GM18519 (cell line): Measurements from ENCODE around the gene ALX3.
"Not testable (repeated sequence)": the region's sequence is repeated elsewhere in the genome, so short reads cannot be mapped to it uniquely, and the experiment has no call there.

Experiments used
- ATAC-seq: cut with Tn5 transposase; IDR thresholded peaks from one replicate; pipeline ENCODE4 v1.9.1; 2021; ENCODE audit warnings: mild to moderate bottlenecking, moderate library complexity; ENCODE audit not compliant: unreplicated experiment, low FRiP score

The ALX3 gene

DNA sequence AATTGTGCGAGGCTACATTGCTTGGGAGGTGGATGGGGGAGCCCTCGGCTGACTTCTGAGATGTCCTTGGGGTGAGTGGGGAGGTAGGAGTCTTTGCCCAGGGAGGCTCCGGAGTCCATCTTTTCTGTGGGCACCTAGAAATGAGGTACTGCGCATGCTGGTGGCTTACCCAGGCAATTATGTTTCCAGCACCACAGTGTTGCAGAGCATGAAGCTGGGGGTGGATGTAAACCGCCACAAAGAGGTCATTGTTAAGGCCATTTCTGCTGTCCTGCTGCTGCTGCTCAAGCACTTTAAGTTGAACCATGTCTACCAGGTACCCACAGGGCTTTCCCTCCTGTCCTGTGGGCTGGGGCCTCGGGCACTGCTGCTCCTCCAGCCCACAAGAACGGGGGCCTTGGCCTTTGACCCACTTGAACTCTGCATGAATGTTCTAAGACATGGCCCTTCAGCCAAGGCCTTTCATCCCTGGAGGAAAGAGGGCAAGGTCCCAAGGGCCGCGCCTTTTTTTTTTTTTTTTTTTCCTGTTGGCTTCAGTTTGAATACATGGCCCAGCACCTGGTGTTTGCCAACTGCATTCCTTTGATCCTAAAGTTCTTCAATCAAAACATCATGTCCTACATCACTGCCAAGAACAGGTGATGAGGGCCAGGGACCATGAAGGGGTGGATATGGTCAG, 21.4 kb downstream of the ALX3 start:
- ATAC-seq = no peak

DNA sequence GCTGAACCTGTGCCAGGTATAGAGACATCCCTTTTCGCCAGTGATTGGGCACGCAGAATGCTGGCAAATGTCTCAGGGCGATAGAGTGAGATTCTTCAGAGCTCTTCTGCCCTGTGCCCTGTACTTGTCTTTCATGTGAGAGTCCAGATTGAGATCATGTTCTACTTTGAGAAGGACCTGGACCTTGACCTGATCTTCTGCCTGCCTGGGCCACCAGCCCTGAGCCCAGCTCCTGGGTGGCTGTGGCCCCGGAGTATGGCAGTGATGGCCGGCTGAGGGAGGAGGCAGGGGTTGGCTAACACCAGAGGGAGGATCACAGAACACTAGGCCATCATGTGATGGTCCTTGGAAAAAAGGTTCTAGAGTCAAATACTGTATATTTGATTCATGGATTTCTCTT, 22.2 kb downstream of the ALX3 start:
- ATAC-seq = no peak

DNA sequence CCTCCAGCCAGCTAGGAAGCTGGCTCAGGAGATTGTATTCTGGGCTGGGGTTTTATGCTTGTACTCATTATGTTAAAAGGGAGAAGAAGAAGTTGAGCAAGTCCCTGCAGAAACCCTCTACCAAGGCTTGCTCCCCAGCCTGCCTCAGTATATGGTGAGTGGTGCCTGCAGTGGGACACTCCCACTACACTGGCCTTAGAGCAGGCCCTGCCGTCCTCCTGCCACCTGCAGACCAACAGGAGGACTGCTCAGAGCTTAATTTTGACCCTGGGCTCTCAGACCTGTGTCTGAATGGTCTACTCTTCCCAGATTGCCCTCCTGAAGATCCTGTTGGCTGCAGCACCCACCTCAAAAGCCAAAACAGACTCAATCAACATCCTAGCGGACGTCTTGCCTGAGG, 23.0 kb downstream of the ALX3 start:
- ATAC-seq = no peak

DNA sequence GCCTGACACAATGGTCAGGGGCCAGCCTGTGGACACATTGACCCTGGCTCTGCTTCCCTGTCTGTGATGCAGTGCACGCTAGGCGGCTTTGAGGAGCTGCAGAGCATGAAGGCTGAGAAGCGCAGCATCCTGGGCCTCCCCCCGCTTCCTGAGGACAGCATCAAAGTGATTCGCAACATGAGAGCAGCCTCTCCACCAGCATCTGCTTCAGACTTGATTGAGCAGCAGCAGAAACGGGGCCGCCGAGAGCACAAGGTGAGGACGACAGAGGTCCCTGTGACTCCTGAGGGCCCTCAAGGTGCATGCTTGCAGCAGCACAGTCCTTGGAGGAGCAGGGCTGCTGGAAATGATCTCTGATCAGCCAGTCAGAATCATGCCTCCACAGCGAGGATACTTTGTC, 27.5 kb downstream of the ALX3 start:
- ATAC-seq = no peak

DNA sequence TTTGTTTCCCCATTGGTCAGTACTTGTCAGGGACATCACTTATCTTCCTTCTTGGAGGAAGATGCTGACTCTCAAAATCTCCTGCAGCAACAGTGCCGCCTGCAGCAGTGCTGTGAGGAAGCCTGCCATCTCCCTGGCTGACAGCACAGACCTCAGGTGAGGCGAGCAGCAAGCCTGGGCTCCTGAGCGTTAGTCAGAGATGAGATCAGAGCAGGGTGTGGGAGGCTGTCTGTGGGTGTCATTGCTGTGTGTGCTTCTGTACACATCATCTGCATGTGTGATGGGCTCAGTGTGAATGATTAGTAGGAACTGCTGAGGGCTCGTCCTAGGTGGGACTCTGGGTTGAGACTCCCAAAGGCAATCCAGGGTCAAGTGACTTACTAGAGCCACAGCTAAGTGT, 29.9 kb downstream of the ALX3 start:
- ATAC-seq = no peak

DNA sequence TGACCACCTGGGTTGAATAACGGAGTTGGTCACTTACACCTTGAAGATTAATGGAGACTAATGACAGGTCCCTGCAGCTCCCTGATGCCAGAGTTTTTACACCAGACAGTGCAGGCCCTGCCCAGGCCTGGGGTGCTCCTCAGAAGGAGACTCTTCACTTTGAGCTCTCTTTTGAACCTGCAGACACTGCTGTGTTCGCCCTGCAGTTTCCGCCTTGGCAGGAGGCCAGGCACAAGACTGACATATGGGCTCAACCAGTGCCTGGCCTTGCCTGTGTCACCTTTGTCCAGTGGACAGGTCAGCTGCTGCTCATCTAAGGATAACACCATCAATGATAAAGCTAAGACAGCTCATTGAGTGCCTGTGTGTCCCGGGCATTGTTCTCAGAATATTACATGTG, 30.8 kb downstream of the ALX3 start:
- ATAC-seq = no peak

DNA sequence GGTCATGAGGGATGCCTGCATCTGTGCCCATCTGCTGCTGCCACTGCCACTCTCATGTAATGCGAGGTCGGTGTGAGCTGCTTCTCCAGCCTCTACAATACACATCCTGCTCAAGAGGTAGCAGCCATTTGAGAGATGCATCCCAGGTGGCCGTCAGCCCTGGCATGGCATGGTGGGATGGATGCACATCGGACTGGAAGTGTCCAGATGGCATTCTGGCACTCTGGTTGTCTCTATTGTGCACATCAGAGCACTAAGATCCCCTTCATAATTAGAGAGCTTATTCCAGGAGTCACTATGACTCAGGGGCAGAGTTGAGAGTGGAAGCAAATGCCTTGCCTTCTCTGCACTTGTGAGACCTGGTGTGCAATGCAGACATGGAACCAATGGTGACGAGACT, 32.2 kb downstream of the ALX3 start:
- no peak for ATAC-seq

DNA sequence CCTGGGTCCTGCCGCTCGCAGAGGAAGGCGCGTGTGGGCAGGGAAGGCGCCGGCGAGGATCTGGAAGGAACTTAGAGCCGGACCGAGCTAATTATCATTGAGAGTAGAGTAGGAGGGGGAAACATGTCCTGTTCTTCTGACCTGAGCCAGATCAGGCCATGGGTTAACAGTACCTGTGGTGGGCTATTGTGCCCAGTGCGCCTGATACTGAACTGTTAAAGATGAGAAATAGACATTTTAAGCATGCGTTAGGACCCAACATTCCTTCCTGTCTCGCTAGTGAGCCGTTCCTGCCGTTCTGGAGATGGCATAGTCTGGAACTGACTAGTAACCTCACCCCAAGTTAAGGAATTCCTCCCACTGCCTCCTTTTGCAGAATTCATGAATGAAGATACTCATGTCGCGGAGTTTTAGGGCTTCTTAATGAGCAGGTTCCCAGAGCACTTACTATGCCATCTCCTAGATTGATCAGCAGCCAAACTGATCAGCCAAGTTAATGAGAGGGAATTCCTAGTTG, 35.2 kb downstream of the ALX3 start:
- ATAC-seq = peak; percentile 10

DNA sequence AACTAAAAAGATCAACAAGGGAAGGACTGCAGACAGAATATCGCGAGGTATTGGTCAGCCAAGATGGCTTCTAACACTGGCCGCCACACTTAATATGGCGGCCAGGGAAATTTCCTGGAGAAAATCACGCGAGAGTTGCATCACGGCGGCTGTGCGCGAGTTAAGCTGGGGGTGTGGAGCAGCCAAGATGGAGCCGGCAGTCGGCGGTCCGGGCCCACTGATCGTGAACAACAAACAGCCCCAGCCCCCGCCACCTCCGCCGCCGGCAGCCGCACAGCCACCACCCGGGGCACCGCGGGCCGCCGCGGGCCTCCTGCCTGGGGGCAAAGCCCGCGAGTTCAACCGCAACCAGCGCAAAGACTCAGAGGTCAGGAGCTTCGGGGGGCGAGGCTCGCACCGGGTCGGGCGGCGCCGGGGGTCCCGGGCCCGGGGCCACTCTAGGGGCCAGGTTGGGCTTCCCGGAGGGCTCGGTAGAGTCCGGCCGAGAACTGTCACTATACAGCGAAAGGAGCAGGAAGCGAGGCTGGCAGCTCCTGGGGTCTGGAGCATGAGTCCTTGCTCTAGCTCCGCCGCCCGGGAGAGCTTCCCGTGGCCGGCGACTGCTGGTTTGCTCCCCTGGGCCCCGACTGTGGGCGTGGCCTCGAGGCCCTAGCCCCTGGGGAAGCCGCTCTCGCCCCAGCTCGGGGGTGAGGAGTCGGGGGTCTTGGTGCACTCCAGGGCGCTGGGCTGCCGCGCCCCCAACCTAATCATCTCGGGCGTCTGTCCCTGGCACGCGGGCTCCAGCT, 35.8 kb downstream of the ALX3 start, which contains the start of gene STRIP1:
STRIP1 (plus strand) TSS at position 174 of the 785 bp plus-strand sequence; CDS start at position 188, 14 bp downstream.
- peak; percentile 82 for ATAC-seq

DNA sequence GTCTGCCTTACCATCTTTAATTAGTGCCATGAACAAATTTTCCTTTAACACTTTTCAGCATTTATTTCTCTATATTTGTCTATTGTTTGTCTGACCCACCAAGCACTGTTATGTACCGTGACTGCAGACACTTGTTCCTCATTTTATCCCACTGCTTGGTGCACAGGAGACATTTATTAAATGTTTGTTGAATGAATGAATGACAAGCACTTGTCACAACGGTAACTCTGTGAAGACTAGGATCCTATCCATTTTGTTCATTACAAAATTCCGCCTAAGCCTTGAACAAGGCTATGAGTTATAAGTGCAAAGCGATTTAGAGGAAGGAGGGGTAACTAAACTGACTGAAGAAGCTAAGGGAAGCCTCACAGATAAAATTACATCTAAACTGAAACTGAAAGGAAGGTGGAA, 36.4 kb downstream of the ALX3 start:
- ATAC-seq = no peak

DNA sequence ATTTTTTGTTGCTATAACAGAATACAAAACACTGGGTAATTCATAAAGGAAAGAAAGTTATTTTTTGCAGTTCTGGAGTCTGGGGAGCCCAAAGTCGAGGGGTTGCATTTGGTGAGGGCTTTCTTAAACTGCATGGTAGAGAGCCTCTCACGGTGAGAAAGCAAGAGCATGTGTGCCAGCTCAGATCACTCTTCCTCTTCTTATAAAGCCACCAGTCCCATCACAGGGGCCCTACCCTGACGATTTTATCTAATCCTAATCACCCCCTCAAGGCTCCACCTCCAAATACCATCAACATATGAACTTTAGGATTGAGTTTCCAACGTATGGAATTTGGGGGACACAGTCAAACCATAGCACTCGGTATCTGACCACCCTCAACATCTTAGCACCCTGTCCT, 37.1 kb downstream of the ALX3 start:
- no peak for ATAC-seq

DNA sequence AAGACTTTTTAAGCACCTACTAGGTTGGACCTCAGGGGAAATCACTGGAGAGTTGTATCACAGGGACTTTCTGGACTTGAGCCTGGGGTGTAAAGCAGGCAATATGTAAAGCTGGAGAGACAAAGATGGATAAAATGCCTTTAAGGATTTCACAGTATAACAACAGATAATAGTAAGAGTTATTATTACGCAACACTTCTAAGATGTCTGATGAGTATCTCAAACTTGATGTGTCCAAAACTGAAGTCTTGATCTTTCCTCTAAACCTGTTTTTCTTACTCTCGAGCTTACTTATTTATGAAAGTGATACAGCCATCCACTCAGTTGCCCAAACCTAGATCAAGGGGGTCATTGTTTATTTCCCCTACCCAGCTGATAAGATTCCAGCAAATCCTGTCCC, 38.1 kb downstream of the ALX3 start:
- ATAC-seq = no peak

DNA sequence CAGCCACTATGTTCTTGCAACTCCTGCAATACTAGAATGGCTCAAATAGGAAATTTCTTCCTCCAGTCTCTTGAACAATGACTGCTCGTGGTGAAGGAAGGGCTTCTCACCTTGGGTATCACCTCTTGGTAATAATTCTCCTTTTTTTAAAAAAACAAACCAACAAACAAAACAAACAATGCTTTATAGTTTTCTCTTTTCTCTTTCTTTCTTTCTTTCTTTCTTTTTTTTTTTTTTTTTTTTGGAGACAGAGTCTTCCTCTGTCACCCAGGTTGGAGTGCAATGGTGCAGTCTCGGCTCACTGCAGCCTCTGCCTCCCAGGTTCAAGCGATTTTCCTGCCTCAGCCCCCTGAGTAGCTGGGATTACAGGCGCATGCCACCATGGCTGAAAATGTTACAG, 39.8 kb downstream of the ALX3 start:
- ATAC-seq = not testable (repeated sequence)

DNA sequence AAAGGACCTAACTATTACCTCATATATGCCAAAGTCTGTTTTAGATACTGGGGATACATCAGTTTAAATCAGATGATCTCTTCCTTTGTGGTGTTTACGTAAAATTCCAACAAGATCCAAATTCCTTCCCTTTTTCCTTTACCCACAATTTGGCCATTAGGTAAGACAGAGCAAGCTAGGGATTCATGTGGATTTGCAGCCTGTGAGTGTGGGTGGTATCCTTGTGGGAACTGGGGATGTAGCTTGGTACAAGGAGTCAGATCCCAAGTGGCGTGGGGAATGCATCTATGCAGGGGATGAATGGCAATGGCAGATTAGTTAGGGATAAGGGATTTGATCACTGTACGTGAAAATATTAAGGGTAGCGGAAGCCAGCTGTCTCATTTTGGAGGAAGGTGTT, 45.9 kb downstream of the ALX3 start:
- ATAC-seq = no peak

DNA sequence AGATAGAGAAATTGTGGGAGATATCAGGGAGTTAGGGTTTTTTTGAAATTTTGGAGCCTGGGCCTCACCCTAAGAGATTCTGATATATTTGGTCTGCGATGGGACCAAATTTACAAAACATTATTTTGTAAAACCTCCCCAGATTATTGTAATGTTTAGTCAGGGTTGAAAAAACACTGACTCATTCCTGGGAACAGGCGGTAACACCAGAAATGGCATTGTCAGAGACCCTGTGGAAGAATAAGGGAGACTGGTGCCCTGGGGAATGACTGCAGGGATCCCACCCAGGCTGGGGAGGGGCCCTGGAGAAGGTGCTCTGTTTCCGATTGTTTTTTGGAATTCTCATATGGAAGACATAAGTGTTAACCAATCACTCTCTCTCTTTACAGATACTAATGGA, 49.2 kb downstream of the ALX3 start:
- ATAC-seq = no peak

DNA sequence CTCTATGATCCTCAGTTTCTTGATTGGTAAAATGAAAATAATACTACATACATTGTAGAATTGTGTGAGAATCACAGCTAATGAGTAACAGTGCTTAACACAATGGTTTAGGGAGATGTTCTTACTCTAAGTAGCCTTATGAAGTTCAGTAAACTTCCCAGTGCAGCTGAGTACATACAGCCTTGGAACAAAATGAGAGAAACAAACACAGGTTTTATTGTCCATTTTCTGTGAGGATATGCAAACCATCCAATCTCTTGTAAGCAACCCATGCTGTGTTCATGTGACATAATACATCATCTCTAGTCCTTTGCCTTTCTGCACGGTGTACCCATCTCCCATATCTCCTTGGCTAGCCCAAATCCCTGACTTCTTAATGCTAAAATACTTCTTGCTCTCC, 50.7 kb downstream of the ALX3 start:
- ATAC-seq = no peak

DNA sequence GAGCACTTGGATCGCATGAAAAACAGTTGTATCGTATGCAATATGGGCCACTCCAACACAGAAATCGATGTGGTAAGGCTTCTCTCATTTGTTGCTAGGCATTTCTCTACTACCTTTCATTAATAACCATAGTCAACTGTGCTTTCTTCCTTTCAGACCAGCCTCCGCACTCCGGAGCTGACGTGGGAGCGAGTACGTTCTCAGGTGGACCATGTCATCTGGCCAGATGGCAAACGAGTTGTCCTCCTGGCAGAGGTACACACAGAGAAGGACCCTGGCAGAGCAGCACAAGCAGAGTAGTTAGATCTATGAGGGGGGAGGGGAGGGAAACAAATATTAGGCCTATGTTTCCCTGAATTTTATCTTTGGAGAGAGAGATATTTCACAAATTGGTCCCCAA, 52.1 kb downstream of the ALX3 start:
- no peak for ATAC-seq

DNA sequence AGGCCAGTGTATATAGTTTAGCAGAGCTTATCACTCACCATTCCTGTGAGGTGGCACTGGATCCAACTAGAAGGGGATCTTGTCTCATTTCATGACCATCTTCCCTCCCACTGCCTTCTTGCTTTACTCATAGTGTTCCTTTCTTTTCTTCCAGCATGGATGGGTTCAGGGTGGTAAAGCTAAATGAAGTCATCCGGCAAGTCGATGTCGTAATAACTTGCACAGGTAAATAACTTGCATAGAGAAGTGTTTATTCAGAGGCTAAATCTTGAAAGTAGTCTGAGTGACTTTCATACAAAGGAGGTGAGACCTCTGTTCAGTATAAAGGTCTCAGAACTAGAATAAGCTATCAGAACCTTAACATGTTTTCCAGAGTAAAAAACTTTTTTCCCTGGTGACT, 52.7 kb downstream of the ALX3 start:
- no peak for ATAC-seq

DNA sequence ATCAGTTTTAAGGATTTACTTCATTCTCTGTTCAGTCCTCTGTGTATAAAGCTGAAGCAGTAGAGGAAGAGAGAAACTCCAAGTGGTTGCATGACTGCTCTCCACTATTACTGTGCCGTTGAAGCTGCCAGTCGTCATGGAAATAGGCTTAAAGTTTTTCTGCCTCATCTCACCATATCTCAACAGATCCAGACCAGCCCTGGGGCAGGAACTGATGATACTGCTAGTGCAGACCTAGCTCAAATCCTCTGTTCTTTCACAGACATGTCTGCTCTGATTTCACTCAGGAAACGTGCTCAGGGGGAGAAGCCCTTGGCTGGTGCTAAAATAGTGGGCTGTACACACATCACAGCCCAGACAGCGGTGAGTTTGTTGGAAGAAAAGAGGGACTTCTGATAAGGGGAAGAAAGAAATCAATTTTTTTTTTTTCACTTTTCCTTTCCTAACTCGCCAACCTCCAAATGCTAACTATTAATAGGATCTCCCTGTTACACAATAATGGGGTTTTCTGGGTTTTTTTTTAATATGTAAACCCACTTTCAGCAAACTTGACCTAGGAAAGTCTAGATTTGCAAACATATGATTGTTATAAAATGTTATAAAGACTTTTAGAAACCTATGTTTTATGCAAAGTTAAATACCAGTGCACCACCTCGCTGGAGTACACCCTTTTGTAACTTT, 58.2 kb downstream of the ALX3 start:
- peak; percentile 35 for ATAC-seq

DNA sequence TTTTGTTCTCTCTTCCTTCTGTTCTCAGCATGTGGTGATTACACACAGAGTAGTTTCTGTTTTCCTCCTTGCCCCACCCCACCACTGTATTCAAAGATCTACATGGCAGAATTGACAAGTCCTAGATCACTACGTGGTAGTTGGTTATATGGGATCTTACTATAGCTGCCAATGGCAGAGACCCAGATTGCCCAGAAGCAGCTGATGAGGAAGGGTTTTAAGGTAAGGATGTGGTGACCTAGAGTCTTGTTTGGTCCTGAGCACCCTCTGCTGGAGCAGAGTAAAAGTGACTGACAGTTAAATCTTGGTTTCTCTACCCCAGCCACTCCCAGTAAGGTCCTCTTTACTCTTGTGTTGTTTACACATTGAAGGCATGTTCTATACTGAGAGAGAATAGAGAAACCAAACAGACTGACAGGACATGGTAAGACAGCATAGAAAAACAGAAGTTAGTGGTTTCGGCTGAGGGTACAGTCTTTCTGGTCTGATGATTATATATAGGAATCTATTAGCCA, 58.9 kb downstream of the ALX3 start:
- peak; percentile 95 for ATAC-seq
